Adipocyte (in vitro differentiated cells): ENCODE measurements around the gene RPL3.
A peak's percentile ranks its signal among the peaks of the same experiment; 100 is the strongest.
"Not testable (repeated sequence)": the region's sequence is repeated elsewhere in the genome, so short reads cannot be mapped to it uniquely, and the experiment has no call there.

Source experiments
- DNase-seq: peaks from one replicate; pipeline ENCODE4 v3.0.0-alpha.2; 2015; ENCODE audit warnings: low read depth
- H3K27me3 ChIP-seq: replicated peaks from 2 replicates; pipeline ENCODE4 v1.7.0; 2013; ENCODE audit warnings: mild to moderate bottlenecking, low read length, moderate library complexity; ENCODE audit not compliant: control insufficient read depth, insufficient read depth
- H3K36me3 ChIP-seq: 2 replicates; pipeline ENCODE4 v1.7.0; 2013; ENCODE audit warnings: low read length, mild to moderate bottlenecking, moderate library complexity; ENCODE audit not compliant: control insufficient read depth, insufficient read depth, severe bottlenecking
- H3K4me1 ChIP-seq: 2 replicates; pipeline ENCODE4 v1.7.0; 2013; ENCODE audit warnings: mild to moderate bottlenecking, low read length, moderate library complexity; ENCODE audit not compliant: control insufficient read depth, insufficient read depth
- H3K4me3 ChIP-seq: 2 replicates; pipeline ENCODE4 v1.7.0; 2013; ENCODE audit warnings: mild to moderate bottlenecking, low read length, moderate library complexity
- H3K9ac ChIP-seq: 2 replicates; pipeline ENCODE4 v1.7.0; 2013; ENCODE audit warnings: mild to moderate bottlenecking, low read length, moderate library complexity
- H3K9me3 ChIP-seq: 2 replicates; pipeline ENCODE4 v1.7.0; 2013; ENCODE audit warnings: mild to moderate bottlenecking, low read length, moderate library complexity; ENCODE audit not compliant: control insufficient read depth

Gene RPL3

DNA sequence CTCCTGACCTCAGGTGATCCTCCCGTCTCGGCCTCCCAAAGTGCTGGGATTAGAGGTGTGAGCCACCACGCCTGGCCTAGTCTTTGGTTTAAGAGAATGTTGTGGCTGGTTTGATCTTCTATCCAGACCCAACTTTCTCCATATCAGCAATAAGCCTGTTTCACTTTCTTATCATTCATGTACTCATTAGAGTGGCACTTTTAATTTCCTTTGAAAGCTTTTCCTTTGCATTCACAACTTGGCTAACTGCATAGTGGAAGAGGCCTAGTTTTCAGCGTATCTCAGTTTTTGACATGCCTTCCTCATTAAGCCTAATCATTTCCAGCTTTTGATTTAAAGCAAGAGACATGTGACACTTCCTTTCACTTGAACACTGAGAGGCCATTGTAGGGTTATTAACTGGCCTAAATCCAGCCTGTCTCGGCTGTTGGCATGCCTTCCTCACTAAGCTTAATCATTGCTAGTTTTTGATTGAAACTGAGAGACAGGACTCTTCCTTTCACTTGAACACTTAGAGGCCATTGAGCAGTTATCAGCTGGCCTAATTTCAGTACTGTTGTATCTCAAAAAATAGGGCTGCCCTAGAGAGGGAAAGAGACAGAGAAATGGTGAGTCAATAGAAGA, 13.1 kb upstream of the RPL3 start:
- Histone ChIP-seq H3K27me3 (no peaks in the 10 kb centered on the region), H3K36me3 (no peaks in the 10 kb centered on the region), H3K4me3 (no peak overlapping the region), H3K9ac (peak overlapping the region; percentile 23), H3K9me3 (no peaks in the 10 kb centered on the region), H3K4me1 (peaks cover 6% of the 10 kb centered on the region)
- peak; percentile 89 for DNase-seq

DNA sequence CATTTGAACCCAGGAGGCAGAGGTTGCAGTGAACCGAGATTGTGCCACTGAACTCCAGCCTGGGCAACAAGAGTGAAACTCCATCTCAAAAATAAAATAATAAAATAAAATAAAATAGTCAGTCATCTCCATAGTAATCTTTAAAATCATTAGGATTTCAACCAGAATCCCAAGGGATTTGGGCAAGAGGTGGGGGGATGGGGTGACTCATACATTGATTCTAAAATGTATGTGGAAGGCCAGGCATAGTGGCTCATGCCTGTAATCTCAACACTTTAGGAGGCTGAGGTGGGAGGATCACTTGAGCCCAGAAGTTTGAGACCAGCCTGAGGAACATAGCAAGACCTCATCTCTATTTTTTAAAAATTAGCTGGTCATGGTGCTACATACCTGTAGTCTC, 11.1 kb upstream of the RPL3 start:
- not testable (repeated sequence) for H3K9ac ChIP-seq, H3K36me3 ChIP-seq, H3K4me1 ChIP-seq, H3K4me3 ChIP-seq, DNase-seq, H3K27me3 ChIP-seq, H3K9me3 ChIP-seq

DNA sequence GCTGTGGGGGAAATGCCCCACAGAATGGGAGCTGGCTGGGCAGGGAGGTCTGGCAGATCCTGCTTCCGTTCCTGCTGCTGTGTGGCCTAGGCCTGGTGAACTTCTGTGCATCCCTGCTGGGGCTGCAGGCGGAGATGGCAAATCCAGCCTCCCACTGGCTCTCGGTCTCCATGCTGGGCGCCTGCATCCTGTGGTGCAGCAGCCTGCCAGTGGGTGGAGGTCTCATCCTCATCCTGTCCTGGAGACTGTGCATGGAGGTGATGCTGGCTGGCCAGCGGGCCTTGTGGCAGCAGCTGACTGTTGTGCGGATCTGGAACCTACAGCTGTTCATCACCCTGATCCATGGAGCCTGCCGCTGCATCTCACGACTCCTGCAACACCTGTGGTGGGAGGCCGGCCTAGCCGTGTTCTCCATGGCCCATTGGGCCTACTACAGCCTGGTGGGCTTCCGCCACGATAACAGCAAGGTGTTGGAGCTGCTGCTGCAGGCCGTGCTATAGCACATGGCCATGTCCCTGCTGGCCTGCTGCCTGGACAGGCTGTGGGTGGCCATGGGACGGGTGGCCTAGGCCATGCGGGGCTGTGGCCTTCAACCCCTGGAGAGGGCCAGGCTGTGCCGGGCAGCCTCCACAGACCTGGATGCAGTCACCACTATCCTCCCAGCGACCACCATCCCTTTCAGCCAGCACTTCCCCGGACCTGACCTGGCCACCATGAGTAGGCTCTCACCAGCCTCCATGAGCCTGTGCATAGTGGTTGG, 8.8 kb upstream of the RPL3 start:
- Histone ChIP-seq H3K9me3 (no peaks in the 10 kb centered on the region), H3K4me3 (no peak overlapping the region), H3K4me1 (peaks cover 6% of the 10 kb centered on the region), H3K27me3 (no peaks in the 10 kb centered on the region), H3K36me3 (no peaks in the 10 kb centered on the region), H3K9ac (no peak overlapping the region)
- DNase-seq: no peak

DNA sequence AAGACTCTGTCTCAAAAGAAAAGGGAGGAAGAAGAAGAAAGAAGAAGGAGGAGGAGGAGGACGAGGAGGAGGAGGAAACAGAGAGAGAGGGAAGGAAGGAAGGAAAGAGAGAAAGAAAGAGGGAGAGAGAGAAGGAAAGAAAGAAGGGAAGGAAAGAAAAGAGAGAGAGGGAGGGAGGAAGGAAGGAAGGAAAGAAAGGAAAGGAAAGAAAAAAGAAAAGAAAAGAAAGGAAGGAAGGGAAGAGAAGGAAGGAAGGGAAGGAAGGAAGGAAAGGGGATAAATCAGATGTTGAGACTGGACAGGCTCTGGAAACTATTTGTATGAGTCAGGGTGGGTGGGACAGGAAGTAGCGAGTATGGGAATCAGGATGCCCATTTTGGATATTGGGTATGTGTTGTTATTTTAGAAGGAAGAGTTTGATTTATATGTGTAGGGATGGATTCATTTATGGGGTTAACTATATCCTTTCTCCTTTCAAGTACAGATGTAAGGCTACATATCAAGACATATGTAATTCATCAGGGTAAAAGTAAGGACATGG, 6.0 kb upstream of the RPL3 start:
- Histone ChIP-seq H3K4me1 (no peaks in the 10 kb centered on the region), H3K36me3 (no peaks in the 10 kb centered on the region), H3K9ac (no peak overlapping the region), H3K4me3 (no peak overlapping the region), H3K27me3 (no peaks in the 10 kb centered on the region), H3K9me3 (no peaks in the 10 kb centered on the region)
- no peak for DNase-seq

DNA sequence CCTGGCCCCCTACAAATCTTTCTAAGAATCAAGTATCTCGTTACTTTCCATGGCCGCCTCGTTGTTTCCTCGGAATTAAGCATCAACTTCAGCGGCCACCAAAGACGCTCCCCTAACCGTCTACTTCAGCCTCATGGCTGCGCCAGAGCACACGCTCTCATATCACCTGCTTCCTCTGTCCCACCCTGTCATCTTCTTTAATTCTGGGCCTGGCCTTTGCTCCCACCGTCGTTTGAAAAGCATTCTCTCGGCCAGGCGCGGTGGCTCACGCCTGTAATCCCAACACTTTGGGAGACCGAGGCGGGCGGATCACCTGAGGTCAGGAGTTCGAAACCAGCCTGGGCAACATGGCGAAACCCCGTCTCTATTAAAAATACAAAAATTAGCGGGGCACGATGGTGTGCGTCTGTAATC, 1.2 kb upstream of the RPL3 start:
- not testable (repeated sequence) for DNase-seq, H3K9me3 ChIP-seq, H3K27me3 ChIP-seq
- Histone ChIP-seq H3K4me1 (peaks cover 24% of the 10 kb centered on the region), H3K36me3 (peaks cover 26% of the 10 kb centered on the region), H3K4me3 (peak overlapping the region; percentile 96), H3K9ac (peak overlapping the region; percentile 99)

DNA sequence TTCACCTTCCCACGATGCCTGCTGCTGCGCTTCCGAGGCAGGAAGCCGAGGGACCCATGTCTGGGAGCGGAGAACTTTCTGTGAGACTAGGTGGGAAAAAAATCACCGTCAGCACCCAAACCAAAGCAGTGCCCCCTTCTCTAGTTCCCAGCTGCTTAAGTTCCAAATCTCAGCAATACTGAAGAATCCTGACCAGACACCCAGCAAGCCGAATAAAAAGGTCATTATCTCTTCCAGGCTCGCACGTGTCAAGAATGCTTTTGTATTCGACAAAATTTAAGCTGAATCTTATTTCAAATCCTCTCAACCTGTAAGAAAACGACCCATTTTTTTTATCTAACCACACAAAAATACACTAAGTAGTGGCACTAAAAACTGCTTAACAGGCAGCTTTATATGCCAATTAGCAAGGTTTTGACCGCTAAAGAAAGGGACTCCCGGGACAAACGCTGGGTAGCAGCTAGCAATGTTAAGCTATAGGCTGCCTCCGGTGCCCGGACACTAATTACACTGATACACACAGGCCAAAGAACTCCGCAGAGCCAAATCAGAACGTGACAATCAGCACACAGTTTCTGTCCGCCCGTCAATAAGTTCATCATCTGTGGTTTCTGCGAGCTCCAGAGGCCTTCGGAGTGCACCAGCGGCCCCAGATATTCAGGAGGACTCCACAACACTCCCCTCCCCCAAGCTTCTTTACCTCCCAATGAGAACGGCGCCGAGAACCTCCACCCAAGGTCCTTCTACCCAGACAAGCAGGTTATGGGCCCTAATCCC, 728 bp downstream of the RPL3 start:
- Histone ChIP-seq H3K9ac (peak overlapping the region; percentile 99), H3K4me3 (peak overlapping the region; percentile 96), H3K9me3 (no peaks in the 10 kb centered on the region), H3K36me3 (peaks cover 46% of the 10 kb centered on the region), H3K4me1 (peaks cover 42% of the 10 kb centered on the region), H3K27me3 (no peaks in the 10 kb centered on the region)
- peak; percentile 70 for DNase-seq

DNA sequence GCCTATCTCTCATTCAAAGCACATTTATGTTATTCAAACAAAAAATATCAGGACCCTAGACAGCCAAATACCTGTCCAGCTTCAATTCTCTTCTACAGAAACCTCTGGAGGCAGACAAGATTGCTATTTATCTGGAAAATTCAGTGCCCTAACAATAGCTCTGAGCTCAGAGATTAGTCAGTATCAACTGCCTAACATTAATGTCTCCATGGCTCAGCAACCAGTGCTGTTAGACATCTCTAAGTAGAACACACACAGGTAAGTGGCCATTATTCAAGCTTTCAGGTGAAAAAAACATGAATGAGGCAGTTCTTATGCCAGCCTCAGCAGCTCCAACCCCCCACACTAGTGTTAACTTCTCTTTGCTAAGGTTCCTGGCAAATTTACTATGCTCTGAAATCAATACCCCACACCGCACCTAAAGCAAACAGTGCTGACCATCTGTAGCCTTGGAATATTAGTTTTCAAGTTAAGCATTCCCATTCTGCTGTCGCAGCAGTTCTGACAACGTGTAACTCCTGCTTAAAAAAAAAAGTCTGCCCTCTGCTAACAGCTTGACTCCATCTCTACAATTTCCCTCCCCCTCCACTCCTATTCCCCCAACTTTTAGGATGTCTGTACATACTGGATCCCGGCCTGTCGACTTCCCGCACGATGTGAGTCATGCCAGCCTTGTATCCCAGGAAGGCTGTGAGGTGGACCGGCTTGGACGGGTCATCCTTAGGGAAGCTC, 1.5 kb downstream of the RPL3 start:
- DNase-seq: peak; percentile 58
- H3K27me3 ChIP-seq: no peaks in the 10 kb centered on the region

DNA sequence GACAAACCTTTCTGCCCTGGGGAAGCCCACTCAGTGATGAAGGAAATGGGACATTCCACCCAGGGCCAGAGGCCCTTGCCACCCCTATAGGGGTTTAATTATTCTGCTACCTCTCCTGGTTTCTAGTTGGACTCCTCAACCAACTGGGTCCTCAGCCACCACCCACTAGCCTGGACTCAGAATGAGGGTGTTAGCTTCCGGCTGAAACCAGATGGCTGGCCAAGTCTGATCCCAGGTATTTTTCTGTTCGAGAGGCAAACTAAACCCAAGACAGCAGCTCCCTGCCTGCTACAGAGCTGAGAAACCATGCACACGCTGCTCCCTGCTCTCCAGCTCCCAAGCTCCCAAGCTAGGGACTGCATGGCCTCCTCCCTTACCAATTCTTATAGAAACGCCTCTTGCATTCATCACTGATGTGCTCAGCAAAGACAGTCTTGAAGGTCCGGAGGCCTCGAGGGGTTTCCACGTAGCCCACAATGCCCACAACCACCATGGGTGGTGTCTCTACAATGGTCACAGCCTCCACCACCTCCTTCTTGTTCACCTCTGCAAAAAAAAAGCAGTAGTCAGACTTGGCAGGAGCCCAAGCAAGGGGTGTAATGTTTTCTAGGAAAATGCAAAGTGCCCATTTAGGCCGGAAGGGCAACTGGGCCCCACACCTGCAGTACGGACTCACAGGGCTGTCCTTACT, 2.2 kb downstream of the RPL3 start:
- peaks cover 60% of the 10 kb centered on the region for H3K36me3 ChIP-seq
- no peaks in the 10 kb centered on the region for H3K9me3 ChIP-seq
- peaks cover 45% of the 10 kb centered on the region for H3K4me1 ChIP-seq
- no peak for DNase-seq
- peak overlapping the region; percentile 99 for H3K9ac ChIP-seq
- H3K27me3 ChIP-seq: no peaks in the 10 kb centered on the region
- peak overlapping the region; percentile 96 for H3K4me3 ChIP-seq

More for the DNA sequence above, 1.5 kb downstream of the RPL3 start:
- peak overlapping the region; percentile 96 for H3K4me3 ChIP-seq
- peak overlapping the region; percentile 99 for H3K9ac ChIP-seq
- peaks cover 53% of the 10 kb centered on the region for H3K36me3 ChIP-seq
- no peaks in the 10 kb centered on the region for H3K9me3 ChIP-seq
- peaks cover 45% of the 10 kb centered on the region for H3K4me1 ChIP-seq

DNA sequence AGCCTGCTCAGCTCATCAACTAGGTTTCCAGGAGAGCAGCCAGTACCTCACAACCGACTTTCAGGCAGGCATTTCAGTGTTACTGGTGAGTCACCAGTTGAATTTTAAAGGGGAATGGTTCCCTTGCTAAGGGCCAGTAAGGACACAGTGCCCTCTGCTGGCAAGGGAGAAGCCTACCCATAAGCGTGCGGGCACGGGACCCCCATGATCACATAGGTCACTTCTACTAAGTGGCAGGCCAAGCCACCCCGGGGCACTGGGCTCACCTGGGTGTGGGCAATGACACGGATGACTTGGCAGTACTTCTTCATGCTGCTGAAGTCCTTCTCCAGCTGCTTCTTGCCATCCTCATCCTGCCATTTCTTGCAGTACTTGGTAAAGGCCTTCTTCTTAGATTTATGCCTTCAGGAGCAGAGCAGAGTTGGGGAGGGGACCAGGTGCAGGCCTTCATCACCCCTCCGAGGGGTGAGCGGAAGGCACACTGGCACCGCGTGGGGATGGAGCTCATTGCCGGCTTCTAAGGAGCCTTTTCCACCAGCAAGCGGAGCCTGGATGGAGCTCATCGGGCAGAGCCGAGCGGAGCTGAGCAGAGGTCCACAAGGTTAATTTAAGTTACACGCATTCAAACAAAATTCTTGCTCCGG, 2.9 kb downstream of the RPL3 start:
- Histone ChIP-seq H3K9me3 (no peaks in the 10 kb centered on the region), H3K4me1 (peaks cover 45% of the 10 kb centered on the region), H3K36me3 (peaks cover 67% of the 10 kb centered on the region), H3K9ac (peak overlapping the region; percentile 99), H3K4me3 (peak overlapping the region; percentile 96), H3K27me3 (no peaks in the 10 kb centered on the region)
- peak; percentile 93 for DNase-seq

DNA sequence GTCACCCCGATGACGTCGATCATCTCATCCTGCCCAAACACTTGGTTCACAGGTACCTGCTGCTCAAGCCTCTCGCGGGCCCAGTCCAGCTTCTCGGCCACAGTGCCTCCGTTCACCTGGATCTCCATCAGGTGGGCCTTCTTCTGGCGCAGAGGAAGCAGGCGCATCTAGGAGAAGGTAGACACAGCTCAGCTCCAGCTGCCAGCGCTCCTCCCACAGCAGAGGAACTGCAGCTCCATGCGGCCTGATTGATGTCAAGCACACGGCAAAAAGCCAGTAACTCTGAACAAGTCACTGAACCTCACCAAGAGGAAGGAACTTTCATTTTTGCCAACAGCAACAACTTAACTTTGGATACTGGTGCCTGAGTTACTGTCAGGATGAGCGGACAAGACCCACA, 4.0 kb downstream of the RPL3 start:
- Histone ChIP-seq H3K4me1 (peaks cover 45% of the 10 kb centered on the region), H3K4me3 (peak overlapping the region; percentile 96), H3K36me3 (peaks cover 69% of the 10 kb centered on the region), H3K9ac (peak overlapping the region; percentile 99), H3K27me3 (no peaks in the 10 kb centered on the region), H3K9me3 (no peaks in the 10 kb centered on the region)
- no peak for DNase-seq
